ENCODE measurements around the gene CMC1. TPM values are rescaled to one million over a fixed set of nuclear protein-coding genes. Genes with fewer than 3 reads are reported as not detected.

The CMC1 gene
- polyA plus RNA-seq, 1 donor, result 24.9 TPM

Other genes with a start within 250 kb of the CMC1 start
- 2.2 TPM for gene ZCWPW2, start 107.1 kb downstream of the CMC1 start, polyA plus RNA-seq (ENCODE audit: insufficient read length)
- gene AZI2, start 107.2 kb downstream of the CMC1 start, polyA plus RNA-seq (ENCODE audit: insufficient read length), result 69.2 TPM

Data from hindlimb muscle (tissue), 1 donor.